ENCODE results near the gene S100A9. TPM values are rescaled to one million over a fixed set of nuclear protein-coding genes. Genes with fewer than 3 reads are reported as not detected.

The S100A9 gene
- not detected in 2 replicates for total RNA-seq

GRCh38 chr1:153357853-153358690, at the start of gene S100A9:
Gene S100A9, plus strand, starts transcription at chr1:153357854. Its CDS starts 430 bp downstream, at chr1:153358284.

GRCh38 chr1:153312570-153313186, 45.0 kb upstream of the S100A9 start, which contains the start of gene PGLYRP3:
Gene PGLYRP3, minus strand, starts transcription at chr1:153312952. Its CDS starts 2,287 bp downstream, at chr1:153310665.

GRCh38 chr1:153348511-153349362, 8.9 kb upstream of the S100A9 start, which contains the start of gene PGLYRP4:
Gene PGLYRP4, minus strand, starts transcription at chr1:153348841. Its CDS starts 909 bp downstream, at chr1:153347932.

GRCh38 chr1:153375511-153375910, 17.9 kb downstream of the S100A9 start, which contains the start of gene S100A12:
Gene S100A12, minus strand, starts transcription at chr1:153375621. Its CDS starts 1,029 bp downstream, at chr1:153374592.

GRCh38 chr1:153390938-153391710, 33.5 kb downstream of the S100A9 start, which contains the start of gene S100A8:
Gene S100A8, minus strand, starts transcription at chr1:153391073. Its CDS starts 538 bp downstream, at chr1:153390535.

Small RNA genes lying within 50 kb of the gene (small RNA-seq; reads per million reads assigned to genes)
- gene RNU6-160P (not detected), gene S100A15A (not detected)

Other genes starting within 250 kb of the S100A9 start
- not detected in 2 replicates for gene SPRR2F, start 244.3 kb upstream of the S100A9 start, total RNA-seq
- not detected in 2 replicates for gene SPRR2G, start 207.0 kb upstream of the S100A9 start, total RNA-seq
- gene LELP1, start 154.4 kb upstream of the S100A9 start, total RNA-seq: not detected in 2 replicates
- not detected in 2 replicates for gene PRR9, start 140.3 kb upstream of the S100A9 start, total RNA-seq
- not detected in 2 replicates for gene LORICRIN, start 98.2 kb upstream of the S100A9 start, total RNA-seq
- not detected in 2 replicates for gene PGLYRP3, start 44.9 kb upstream of the S100A9 start, total RNA-seq
- gene PGLYRP4, start 9.0 kb upstream of the S100A9 start, total RNA-seq: not detected in 2 replicates
- not detected in 2 replicates for gene S100A12, start 17.8 kb downstream of the S100A9 start, total RNA-seq
- not detected in 2 replicates for gene S100A8, start 33.2 kb downstream of the S100A9 start, total RNA-seq
- not detected in 2 replicates for gene S100A7A, start 58.7 kb downstream of the S100A9 start, total RNA-seq
- not detected in 2 replicates for gene S100A7, start 102.8 kb downstream of the S100A9 start, total RNA-seq
- gene S100A6, start 178.1 kb downstream of the S100A9 start, total RNA-seq: 478 and 546 TPM in 2 replicates
- not detected in 2 replicates for gene S100A5, start 183.1 kb downstream of the S100A9 start, total RNA-seq
- 5.2 and 5.7 TPM in 2 replicates for gene S100A4, start 188.0 kb downstream of the S100A9 start, total RNA-seq
- 0.98 and 2.4 TPM in 2 replicates for gene S100A3, start 191.4 kb downstream of the S100A9 start, total RNA-seq
- 0.33 and 0.86 TPM in 2 replicates for gene S100A2, start 208.0 kb downstream of the S100A9 start, total RNA-seq

All from vein endothelial cell (primary cell).